ENCODE measurements around the gene KLHDC3. TPM values are rescaled to one million over a fixed set of nuclear protein-coding genes. Genes with fewer than 3 reads are reported as not detected.

Gene KLHDC3
- total RNA-seq, 3 donors from 2014 or later, result 51.9 to 55.8 (median 52.2) TPM

DNA sequence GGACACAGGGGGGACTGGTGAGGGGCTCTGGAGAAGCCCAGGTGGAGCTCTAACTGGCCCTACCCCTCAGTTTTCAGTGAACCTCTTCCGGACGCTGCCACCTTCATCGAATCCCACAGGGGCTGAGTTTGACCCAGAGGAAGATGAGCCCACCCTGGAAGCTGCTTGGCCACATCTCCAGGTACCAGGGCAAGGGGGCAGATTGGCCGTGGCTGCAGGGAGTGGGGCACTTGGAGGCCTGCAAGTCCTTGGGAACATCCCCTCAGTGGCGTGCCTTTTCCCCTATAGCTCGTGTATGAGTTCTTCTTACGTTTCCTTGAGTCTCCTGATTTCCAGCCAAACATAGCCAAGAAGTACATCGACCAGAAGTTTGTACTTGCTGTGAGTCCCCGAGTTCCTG, 6.9 kb upstream of the KLHDC3 start:
- Mint-ChIP-seq H3K36me3 (ENCODE audit: insufficient read depth) (peaks cover 21% of the 10 kb centered on the region), H3K4me1 (ENCODE audit: low read depth) (peaks cover 6% of the 10 kb centered on the region), H3K27me3 (ENCODE audit: low read depth) (no peaks in the 10 kb centered on the region), H3K9me3 (no peaks in the 10 kb centered on the region), H3K4me3 (no peak overlapping the region)
- no peak for ATAC-seq
- no peak for DNase-seq

GRCh38 chr6:43009124-43009523, 4.9 kb upstream of the KLHDC3 start:
- ATAC-seq, result no peak
- no peaks in the 10 kb centered on the region for H3K27me3 Mint-ChIP-seq (ENCODE audit: low read depth)
- DNase-seq, result peak; percentile 31

GRCh38 chr6:43011207-43011606, 2.8 kb upstream of the KLHDC3 start:
- H3K36me3 Mint-ChIP-seq (ENCODE audit: insufficient read depth), result peaks cover 19% of the 10 kb centered on the region

More at GRCh38 chr6:43009124-43009523, 4.9 kb upstream of the KLHDC3 start:
- Mint-ChIP-seq H3K9me3 (no peaks in the 10 kb centered on the region), H3K4me1 (ENCODE audit: low read depth) (peaks cover 24% of the 10 kb centered on the region), H3K36me3 (ENCODE audit: insufficient read depth) (peaks cover 21% of the 10 kb centered on the region), H3K4me3 (no peak overlapping the region)

DNA sequence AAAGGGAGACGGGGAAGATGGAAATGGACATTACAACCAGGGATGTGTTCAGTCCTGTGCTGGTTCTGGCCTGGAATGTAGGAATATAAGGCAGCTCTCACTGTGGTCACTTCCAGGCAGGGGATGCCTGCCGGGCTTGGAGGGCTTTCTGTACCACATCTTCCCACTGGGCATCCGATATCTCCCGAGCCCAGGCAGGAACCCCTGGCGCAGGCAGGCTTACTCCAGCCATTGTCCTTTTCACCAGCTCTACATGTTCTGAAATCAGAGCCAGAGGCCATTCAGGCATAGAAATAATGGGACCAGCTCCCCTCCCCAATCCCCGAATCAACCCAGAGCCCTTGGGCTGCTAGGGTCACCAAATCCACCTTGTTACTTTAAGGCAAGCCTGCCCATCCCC, 1.7 kb upstream of the KLHDC3 start:
- H3K4me1 Mint-ChIP-seq (ENCODE audit: low read depth), result peaks cover 51% of the 10 kb centered on the region
- H3K4me3 Mint-ChIP-seq, result peak overlapping the region; percentile 95
- H3K36me3 Mint-ChIP-seq (ENCODE audit: insufficient read depth), result peaks cover 19% of the 10 kb centered on the region
- no peaks in the 10 kb centered on the region for H3K9me3 Mint-ChIP-seq
- no peaks in the 10 kb centered on the region for H3K27me3 Mint-ChIP-seq (ENCODE audit: low read depth)
- ATAC-seq, result no peak
- no peak for DNase-seq

More at GRCh38 chr6:43011207-43011606, 2.8 kb upstream of the KLHDC3 start:
- H3K4me3 Mint-ChIP-seq, result peak overlapping the region; percentile 57
- peaks cover 40% of the 10 kb centered on the region for H3K4me1 Mint-ChIP-seq (ENCODE audit: low read depth)
- H3K9me3 Mint-ChIP-seq, result no peaks in the 10 kb centered on the region
- no peak for DNase-seq
- no peak for ATAC-seq
- no peaks in the 10 kb centered on the region for H3K27me3 Mint-ChIP-seq (ENCODE audit: low read depth)

GRCh38 chr6:43013097-43013842, 779 bp upstream of the KLHDC3 start:
- H3K9me3 Mint-ChIP-seq, result no peaks in the 10 kb centered on the region
- DNase-seq (no peak), ATAC-seq (peak; percentile 34 to 39)
- peaks cover 22% of the 10 kb centered on the region for H3K36me3 Mint-ChIP-seq (ENCODE audit: insufficient read depth)
- no peaks in the 10 kb centered on the region for H3K27me3 Mint-ChIP-seq (ENCODE audit: low read depth)
- H3K4me1 Mint-ChIP-seq (ENCODE audit: low read depth), result peaks cover 56% of the 10 kb centered on the region
- H3K4me3 Mint-ChIP-seq, result peak overlapping the region; percentile 95

GRCh38 chr6:43014434-43014909, 423 bp downstream of the KLHDC3 start:
- H3K36me3 Mint-ChIP-seq (ENCODE audit: insufficient read depth), result peaks cover 18% of the 10 kb centered on the region
- no peak for ATAC-seq
- DNase-seq, result no peak
- H3K4me3 Mint-ChIP-seq, result peak overlapping the region; percentile 95
- no peaks in the 10 kb centered on the region for H3K27me3 Mint-ChIP-seq (ENCODE audit: low read depth)
- H3K4me1 Mint-ChIP-seq (ENCODE audit: low read depth), result peaks cover 56% of the 10 kb centered on the region
- H3K9me3 Mint-ChIP-seq, result no peaks in the 10 kb centered on the region

DNA sequence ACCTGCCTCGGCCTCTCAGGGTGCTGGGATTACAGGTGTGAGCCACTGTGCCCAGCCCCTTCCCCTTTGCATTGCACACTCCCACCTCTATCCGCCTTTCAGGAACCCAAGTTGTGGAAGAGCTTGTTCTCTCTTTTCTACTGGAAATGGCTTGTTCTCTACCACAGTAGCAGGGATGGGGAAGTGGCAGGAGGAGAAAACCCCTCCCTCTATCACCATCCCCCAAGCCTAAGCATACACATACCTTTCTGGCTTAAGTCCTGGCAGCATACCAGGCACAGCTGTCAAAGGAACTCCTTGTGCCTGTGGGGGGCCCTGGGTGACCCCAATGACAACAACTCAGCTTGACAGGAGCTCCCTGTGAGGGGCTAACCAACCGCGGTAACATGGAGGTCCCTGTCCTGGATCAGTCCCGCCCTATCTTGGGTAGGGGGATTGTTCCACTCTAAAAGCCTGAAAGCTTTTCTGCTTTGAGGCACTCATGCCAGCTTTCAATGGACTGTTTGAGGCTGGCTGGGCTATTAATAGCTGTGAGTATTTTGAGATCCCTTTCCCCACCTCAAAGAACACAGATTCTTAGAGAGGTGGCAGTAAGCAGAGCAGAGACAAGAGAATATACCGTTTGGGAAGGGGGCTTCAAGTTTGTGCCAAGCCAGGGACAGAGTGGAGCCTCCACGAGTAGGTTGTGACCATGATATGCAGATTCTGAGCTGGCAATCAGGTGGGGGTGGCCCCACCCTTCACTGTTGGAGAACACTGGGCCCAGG, 2.3 kb downstream of the KLHDC3 start:
- Mint-ChIP-seq H3K4me1 (ENCODE audit: low read depth) (peaks cover 61% of the 10 kb centered on the region), H3K27me3 (ENCODE audit: low read depth) (no peaks in the 10 kb centered on the region), H3K9me3 (no peaks in the 10 kb centered on the region), H3K4me3 (peak overlapping the region; percentile 38), H3K36me3 (ENCODE audit: insufficient read depth) (peaks cover 17% of the 10 kb centered on the region)
- ATAC-seq, result no peak
- DNase-seq, result no peak

- no peak for ATAC-seq
- H3K36me3 Mint-ChIP-seq (ENCODE audit: insufficient read depth), result peaks cover 15% of the 10 kb centered on the region
- DNase-seq, result no peak
- H3K27me3 Mint-ChIP-seq (ENCODE audit: low read depth), result no peaks in the 10 kb centered on the region
- H3K4me3 Mint-ChIP-seq, result no peak overlapping the region
- H3K9me3 Mint-ChIP-seq, result no peaks in the 10 kb centered on the region
- H3K4me1 Mint-ChIP-seq (ENCODE audit: low read depth), result peaks cover 58% of the 10 kb centered on the region
Measured at GRCh38 chr6:43016943-43017334, 2.9 kb downstream of the KLHDC3 start.

GRCh38 chr6:43019152-43019551, 5.1 kb downstream of the KLHDC3 start:
- DNase-seq (no peak), ATAC-seq (no peak)
- peaks cover 16% of the 10 kb centered on the region for H3K36me3 Mint-ChIP-seq (ENCODE audit: insufficient read depth)
- H3K4me3 Mint-ChIP-seq, result peak overlapping the region; percentile 12
- peaks cover 49% of the 10 kb centered on the region for H3K4me1 Mint-ChIP-seq (ENCODE audit: low read depth)
- no peaks in the 10 kb centered on the region for H3K9me3 Mint-ChIP-seq
- H3K27me3 Mint-ChIP-seq (ENCODE audit: low read depth), result no peaks in the 10 kb centered on the region

GRCh38 chr6:43020052-43020705, 6.1 kb downstream of the KLHDC3 start:
- Mint-ChIP-seq H3K4me3 (peak overlapping the region; percentile 97), H3K4me1 (ENCODE audit: low read depth) (peaks cover 48% of the 10 kb centered on the region), H3K9me3 (no peaks in the 10 kb centered on the region), H3K36me3 (ENCODE audit: insufficient read depth) (peaks cover 23% of the 10 kb centered on the region), H3K27me3 (ENCODE audit: low read depth) (no peaks in the 10 kb centered on the region)
- no peak for DNase-seq
- no peak for ATAC-seq

DNA sequence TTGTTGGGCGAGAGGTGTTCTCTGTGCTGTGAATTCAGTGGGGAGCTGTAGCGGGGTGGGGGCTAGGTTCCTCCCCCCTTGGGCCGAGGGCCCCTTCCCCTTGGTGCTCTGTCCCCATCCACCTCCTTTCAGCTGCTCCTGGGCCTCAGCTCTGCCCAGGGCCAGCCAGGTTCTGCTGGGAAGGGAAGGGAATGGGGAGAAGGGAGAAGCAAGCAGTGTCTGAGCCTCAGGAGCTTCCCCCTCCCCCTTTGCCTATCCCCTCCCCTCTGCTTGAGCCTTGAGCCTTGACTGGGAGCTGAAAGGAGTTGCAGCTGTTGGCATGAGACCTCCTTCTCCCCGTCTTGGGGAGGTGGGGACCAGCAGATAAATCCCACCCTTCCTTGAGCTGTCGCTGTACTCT, 6.8 kb downstream of the KLHDC3 start:
- no peak for ATAC-seq
- H3K36me3 Mint-ChIP-seq (ENCODE audit: insufficient read depth), result peaks cover 25% of the 10 kb centered on the region
- H3K9me3 Mint-ChIP-seq, result no peaks in the 10 kb centered on the region
- H3K27me3 Mint-ChIP-seq (ENCODE audit: low read depth), result no peaks in the 10 kb centered on the region
- peaks cover 44% of the 10 kb centered on the region for H3K4me1 Mint-ChIP-seq (ENCODE audit: low read depth)
- peak overlapping the region; percentile 97 for H3K4me3 Mint-ChIP-seq
- no peak for DNase-seq

DNA sequence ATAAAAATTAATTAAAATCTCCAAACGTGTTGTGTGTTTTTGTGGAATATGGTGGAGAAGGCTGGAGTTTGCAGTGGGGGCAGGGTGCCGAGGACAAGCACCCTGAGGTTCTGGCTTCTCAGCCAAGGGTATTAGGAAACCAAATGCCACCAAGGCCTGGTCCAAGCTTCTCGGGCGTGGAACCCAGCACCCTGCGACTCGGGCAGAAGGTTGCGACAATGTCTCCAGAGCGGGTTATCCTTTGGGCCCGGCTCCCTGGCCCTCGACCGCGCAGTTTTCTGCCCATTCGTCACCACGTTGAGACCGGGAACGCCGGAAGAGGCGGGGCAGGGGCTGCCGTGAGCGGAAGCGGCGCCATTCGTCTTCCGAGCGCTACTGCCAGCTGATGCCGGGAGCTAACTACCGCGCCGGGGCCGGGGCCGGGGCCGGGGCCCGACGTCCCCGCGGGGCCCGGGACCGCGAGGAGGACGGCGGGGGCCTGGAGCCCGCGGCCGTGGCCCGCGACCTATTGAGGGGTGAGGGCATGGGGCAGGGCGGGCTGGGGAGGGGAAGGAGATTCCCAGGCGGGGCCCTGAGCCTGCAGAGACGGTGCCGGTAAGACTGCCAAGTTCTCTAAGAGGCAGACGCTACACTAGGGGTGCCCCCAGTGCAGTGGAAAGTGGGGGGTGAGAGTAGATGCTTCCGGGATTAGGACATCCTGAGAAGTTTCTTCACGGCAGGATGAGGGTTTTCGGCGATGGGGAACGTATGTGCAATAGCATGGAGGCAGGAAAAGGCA, 7.4 kb downstream of the KLHDC3 start, which contains the start of gene RRP36:
Gene RRP36 (plus strand): TSS at position 354 of the 778 bp plus-strand sequence. CDS start 32 bp downstream, at position 386.
- peak within 1 kb of the TSS; percentile 97 for H3K4me3 Mint-ChIP-seq
- H3K36me3 Mint-ChIP-seq (ENCODE audit: insufficient read depth), result peaks cover 27% of the 10 kb centered on the region

GRCh38 chr6:43024436-43024835, 10.4 kb downstream of the KLHDC3 start:
- H3K4me3 Mint-ChIP-seq, result peak overlapping the region; percentile 17
- H3K4me1 Mint-ChIP-seq (ENCODE audit: low read depth), result peaks cover 25% of the 10 kb centered on the region
- no peaks in the 10 kb centered on the region for H3K27me3 Mint-ChIP-seq (ENCODE audit: low read depth)
- no peak for ATAC-seq
- no peaks in the 10 kb centered on the region for H3K9me3 Mint-ChIP-seq
- DNase-seq, result no peak
- peaks cover 29% of the 10 kb centered on the region for H3K36me3 Mint-ChIP-seq (ENCODE audit: insufficient read depth)

More for the DNA sequence above, 7.4 kb downstream of the KLHDC3 start, which contains the start of gene RRP36:
- Mint-ChIP-seq H3K9me3 (no peaks in the 10 kb centered on the region), H3K4me1 (ENCODE audit: low read depth) (peaks cover 38% of the 10 kb centered on the region), H3K27me3 (ENCODE audit: low read depth) (no peaks in the 10 kb centered on the region)
- DNase-seq (peak; percentile 61), ATAC-seq (peak; percentile 95 to 96)

Measured in activated T-cell treated with anti-CD3 and anti-CD28 coated beads, Interleukin-2, amount 50 U/mL, for 4 hours (primary cell).